ENCODE measurements around the gene ABHD8. TPM values are rescaled to one million over a fixed set of nuclear protein-coding genes. Genes with fewer than 3 reads are reported as not detected.

Gene ABHD8
- total RNA-seq, 1 experiment from 2014 or later = 13.2 TPM

GRCh38 chr19:17305517-17306284 lies 2.5 kb upstream of the ABHD8 start, which contains the start of gene MRPL34 (continued):
- TF ChIP-seq, protein P1, sequence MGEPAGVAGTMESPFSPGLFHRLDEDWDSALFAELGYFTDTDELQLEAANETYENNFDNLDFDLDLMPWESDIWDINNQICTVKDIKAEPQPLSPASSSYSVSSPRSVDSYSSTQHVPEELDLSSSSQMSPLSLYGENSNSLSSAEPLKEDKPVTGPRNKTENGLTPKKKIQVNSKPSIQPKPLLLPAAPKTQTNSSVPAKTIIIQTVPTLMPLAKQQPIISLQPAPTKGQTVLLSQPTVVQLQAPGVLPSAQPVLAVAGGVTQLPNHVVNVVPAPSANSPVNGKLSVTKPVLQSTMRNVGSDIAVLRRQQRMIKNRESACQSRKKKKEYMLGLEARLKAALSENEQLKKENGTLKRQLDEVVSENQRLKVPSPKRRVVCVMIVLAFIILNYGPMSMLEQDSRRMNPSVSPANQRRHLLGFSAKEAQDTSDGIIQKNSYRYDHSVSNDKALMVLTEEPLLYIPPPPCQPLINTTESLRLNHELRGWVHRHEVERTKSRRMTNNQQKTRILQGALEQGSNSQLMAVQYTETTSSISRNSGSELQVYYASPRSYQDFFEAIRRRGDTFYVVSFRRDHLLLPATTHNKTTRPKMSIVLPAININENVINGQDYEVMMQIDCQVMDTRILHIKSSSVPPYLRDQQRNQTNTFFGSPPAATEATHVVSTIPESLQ (CRISPR knock-in tag; IDR thresholded peaks at IDR 0.05) = no peak
- TF ChIP-seq ATF2 (CRISPR knock-in tag; IDR thresholded peaks at IDR 0.05; ENCODE audit: borderline replicate concordance, low read depth) = 0 out of 2 replicates have a peak, but pooled peaks have one; percentile 31
- no peak; the same call in none of the 2 replicates for TF ChIP-seq ZNF416 (CRISPR knock-in tag; IDR thresholded peaks at IDR 0.05)
- TF ChIP-seq NR3C1 (CRISPR knock-in tag; conservative IDR thresholded peaks at IDR 0.05; ENCODE audit: low read depth) = no peak
- TF ChIP-seq GRHL2 (CRISPR knock-in tag; IDR thresholded peaks at IDR 0.05; ENCODE audit: insufficient replicate concordance, severe bottlenecking) = no peak
- TF ChIP-seq ELF4 (CRISPR knock-in tag; IDR thresholded peaks at IDR 0.05; ENCODE audit: low read depth) = no peak
- TF ChIP-seq, protein P2, sequence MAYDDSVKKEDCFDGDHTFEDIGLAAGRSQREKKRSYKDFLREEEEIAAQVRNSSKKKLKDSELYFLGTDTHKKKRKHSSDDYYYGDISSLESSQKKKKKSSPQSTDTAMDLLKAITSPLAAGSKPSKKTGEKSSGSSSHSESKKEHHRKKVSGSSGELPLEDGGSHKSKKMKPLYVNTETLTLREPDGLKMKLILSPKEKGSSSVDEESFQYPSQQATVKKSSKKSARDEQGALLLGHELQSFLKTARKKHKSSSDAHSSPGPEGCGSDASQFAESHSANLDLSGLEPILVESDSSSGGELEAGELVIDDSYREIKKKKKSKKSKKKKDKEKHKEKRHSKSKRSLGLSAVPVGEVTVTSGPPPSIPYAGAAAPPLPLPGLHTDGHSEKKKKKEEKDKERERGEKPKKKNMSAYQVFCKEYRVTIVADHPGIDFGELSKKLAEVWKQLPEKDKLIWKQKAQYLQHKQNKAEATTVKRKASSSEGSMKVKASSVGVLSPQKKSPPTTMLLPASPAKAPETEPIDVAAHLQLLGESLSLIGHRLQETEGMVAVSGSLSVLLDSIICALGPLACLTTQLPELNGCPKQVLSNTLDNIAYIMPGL (CRISPR knock-in tag; IDR thresholded peaks at IDR 0.05) = peak; percentile 84
- TF ChIP-seq IRF2 (CRISPR knock-in tag; IDR thresholded peaks at IDR 0.05; ENCODE audit: borderline replicate concordance, low read depth) = 0 out of 2 replicates have a peak, but pooled peaks have one; percentile 52
- TF ChIP-seq FOXP1 (CRISPR knock-in tag; IDR thresholded peaks at IDR 0.05; ENCODE audit: borderline replicate concordance) = peak; percentile 47; the same call in 1 of the 2 replicates
- TF ChIP-seq FOXK1 (CRISPR knock-in tag; IDR thresholded peaks at IDR 0.05) = peak; percentile 12; the same call in 1 of the 2 replicates
- TF ChIP-seq ZNF219 (CRISPR knock-in tag; IDR thresholded peaks at IDR 0.05; ENCODE audit: borderline replicate concordance) = no peak
- TF ChIP-seq TP53 (CRISPR knock-in tag; IDR thresholded peaks at IDR 0.05) = no peak
- TF ChIP-seq MYBL2 (CRISPR knock-in tag; IDR thresholded peaks at IDR 0.05) = peak; percentile 48; the same call in 1 of the 2 replicates
- 0 out of 2 replicates have a peak, but pooled peaks have one; percentile 85 for TF ChIP-seq KAT7 (CRISPR knock-in tag; IDR thresholded peaks at IDR 0.05; ENCODE audit: borderline replicate concordance)
- 0 out of 2 replicates have a peak, but pooled peaks have one; percentile 37 for TF ChIP-seq GTF2I (CRISPR knock-in tag; conservative IDR thresholded peaks at IDR 0.05)
- peak; percentile 55; the same call in 1 of the 2 replicates for TF ChIP-seq ZNF232 (CRISPR knock-in tag; IDR thresholded peaks at IDR 0.05)
- TF ChIP-seq SMAD4 (CRISPR knock-in tag; IDR thresholded peaks at IDR 0.05) = no peak
- TF ChIP-seq, protein P3, sequence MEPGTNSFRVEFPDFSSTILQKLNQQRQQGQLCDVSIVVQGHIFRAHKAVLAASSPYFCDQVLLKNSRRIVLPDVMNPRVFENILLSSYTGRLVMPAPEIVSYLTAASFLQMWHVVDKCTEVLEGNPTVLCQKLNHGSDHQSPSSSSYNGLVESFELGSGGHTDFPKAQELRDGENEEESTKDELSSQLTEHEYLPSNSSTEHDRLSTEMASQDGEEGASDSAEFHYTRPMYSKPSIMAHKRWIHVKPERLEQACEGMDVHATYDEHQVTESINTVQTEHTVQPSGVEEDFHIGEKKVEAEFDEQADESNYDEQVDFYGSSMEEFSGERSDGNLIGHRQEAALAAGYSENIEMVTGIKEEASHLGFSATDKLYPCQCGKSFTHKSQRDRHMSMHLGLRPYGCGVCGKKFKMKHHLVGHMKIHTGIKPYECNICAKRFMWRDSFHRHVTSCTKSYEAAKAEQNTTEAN (CRISPR knock-in tag; IDR thresholded peaks at IDR 0.05) = 0 out of 2 replicates have a peak, but pooled peaks have one; percentile 41
- TF ChIP-seq, protein P4, sequence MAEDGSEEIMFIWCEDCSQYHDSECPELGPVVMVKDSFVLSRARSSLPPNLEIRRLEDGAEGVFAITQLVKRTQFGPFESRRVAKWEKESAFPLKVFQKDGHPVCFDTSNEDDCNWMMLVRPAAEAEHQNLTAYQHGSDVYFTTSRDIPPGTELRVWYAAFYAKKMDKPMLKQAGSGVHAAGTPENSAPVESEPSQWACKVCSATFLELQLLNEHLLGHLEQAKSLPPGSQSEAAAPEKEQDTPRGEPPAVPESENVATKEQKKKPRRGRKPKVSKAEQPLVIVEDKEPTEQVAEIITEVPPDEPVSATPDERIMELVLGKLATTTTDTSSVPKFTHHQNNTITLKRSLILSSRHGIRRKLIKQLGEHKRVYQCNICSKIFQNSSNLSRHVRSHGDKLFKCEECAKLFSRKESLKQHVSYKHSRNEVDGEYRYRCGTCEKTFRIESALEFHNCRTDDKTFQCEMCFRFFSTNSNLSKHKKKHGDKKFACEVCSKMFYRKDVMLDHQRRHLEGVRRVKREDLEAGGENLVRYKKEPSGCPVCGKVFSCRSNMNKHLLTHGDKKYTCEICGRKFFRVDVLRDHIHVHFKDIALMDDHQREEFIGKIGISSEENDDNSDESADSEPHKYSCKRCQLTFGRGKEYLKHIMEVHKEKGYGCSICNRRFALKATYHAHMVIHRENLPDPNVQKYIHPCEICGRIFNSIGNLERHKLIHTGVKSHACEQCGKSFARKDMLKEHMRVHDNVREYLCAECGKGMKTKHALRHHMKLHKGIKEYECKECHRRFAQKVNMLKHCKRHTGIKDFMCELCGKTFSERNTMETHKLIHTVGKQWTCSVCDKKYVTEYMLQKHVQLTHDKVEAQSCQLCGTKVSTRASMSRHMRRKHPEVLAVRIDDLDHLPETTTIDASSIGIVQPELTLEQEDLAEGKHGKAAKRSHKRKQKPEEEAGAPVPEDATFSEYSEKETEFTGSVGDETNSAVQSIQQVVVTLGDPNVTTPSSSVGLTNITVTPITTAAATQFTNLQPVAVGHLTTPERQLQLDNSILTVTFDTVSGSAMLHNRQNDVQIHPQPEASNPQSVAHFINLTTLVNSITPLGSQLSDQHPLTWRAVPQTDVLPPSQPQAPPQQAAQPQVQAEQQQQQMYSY (CRISPR knock-in tag; IDR thresholded peaks at IDR 0.05) = no peak
- TF ChIP-seq, protein P5, sequence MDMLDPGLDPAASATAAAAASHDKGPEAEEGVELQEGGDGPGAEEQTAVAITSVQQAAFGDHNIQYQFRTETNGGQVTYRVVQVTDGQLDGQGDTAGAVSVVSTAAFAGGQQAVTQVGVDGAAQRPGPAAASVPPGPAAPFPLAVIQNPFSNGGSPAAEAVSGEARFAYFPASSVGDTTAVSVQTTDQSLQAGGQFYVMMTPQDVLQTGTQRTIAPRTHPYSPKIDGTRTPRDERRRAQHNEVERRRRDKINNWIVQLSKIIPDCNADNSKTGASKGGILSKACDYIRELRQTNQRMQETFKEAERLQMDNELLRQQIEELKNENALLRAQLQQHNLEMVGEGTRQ (CRISPR knock-in tag; IDR thresholded peaks at IDR 0.05) = peak; percentile 65; the same call in 1 of the 2 replicates
- TF ChIP-seq ATF3 (CRISPR knock-in tag; conservative IDR thresholded peaks at IDR 0.05) = no peak

All from WTC11 (cell line).